OCI-LY7 (cell line): ENCODE measurements around the gene KLRF1. TPM values are rescaled to one million over a fixed set of nuclear protein-coding genes. Genes with fewer than 3 reads are reported as not detected.

ENCODE experiments used
- BruUV-seq: library from RNA; stranded (reverse); fragments of 400-500 nt; replicated peaks from 2 replicates; lab custom pipeline; 2021; lab: Mats Ljungman, UMichigan
- CTCF ChIA-PET: fragments of 300-600 bp; sonication (Branson Sonifier 250); formaldehyde crosslinking; loops from one replicate; lab custom pipeline; 2022; ENCODE audit warnings: antibody characterized with exemption; ENCODE audit not compliant: unreplicated experiment; lab: Charles Lee
- POLR2A ChIA-PET: fragments of 300-600 bp; sonication (Branson Sonifier 250); formaldehyde crosslinking; loops from one replicate; lab custom pipeline; 2022; ENCODE audit warnings: antibody characterized with exemption; lab: Charles Lee
- DNase-seq: peaks from one replicate; pipeline ENCODE4 v3.0.0-alpha.2; 2015; ENCODE audit warnings: low spot score
- H2AFZ ChIP-seq: fragments of 200-600 bp; sonication (generic), shearing (Covaris generic); 2 replicates; pipeline ENCODE4 v1.6.1; 2014; ENCODE audit warnings: mild to moderate bottlenecking, antibody characterized with exemption, low read length, moderate library complexity
- H3K27ac ChIP-seq: fragments of 200-600 bp; sonication (generic); 2 replicates; pipeline ENCODE4 v1.5.1; 2014; ENCODE audit warnings: mixed run types, low read depth, mild to moderate bottlenecking, moderate library complexity, low read length, inconsistent platforms; ENCODE audit not compliant: poor library complexity, severe bottlenecking
- H3K36me3 ChIP-seq: fragments of 200-600 bp; sonication (generic); 2 replicates; pipeline ENCODE4 v1.6.1; 2014; ENCODE audit warnings: mild to moderate bottlenecking, antibody characterized with exemption, low read length, moderate library complexity, mixed read lengths; ENCODE audit not compliant: insufficient read depth
- H3K4me1 ChIP-seq: fragments of 200-600 bp; sonication (generic); 2 replicates; pipeline ENCODE4 v1.5.1; 2014; ENCODE audit warnings: mild to moderate bottlenecking, low read length; ENCODE audit not compliant: insufficient read depth, poor library complexity, severe bottlenecking
- H3K4me2 ChIP-seq: fragments of 200-600 bp; sonication (generic); 2 replicates; pipeline ENCODE4 v1.6.1; 2014; ENCODE audit warnings: mild to moderate bottlenecking, low read length
- H3K4me3 ChIP-seq: fragments of 200-600 bp; sonication (generic); 2 replicates; pipeline ENCODE4 v1.5.1; 2014; ENCODE audit warnings: mild to moderate bottlenecking, low read depth, low read length; ENCODE audit not compliant: poor library complexity, severe bottlenecking
- H3K79me2 ChIP-seq: fragments of 200-600 bp; sonication (generic); 2 replicates; pipeline ENCODE4 v1.6.1; 2016; ENCODE audit warnings: low read depth, mild to moderate bottlenecking, low read length, moderate library complexity, mixed read lengths; ENCODE audit not compliant: insufficient read depth
- H3K9me2 ChIP-seq: fragments of 200-600 bp; sonication (generic); 2 replicates; pipeline ENCODE4 v1.6.1; 2016; ENCODE audit warnings: mild to moderate bottlenecking, low read length, mixed read lengths; ENCODE audit not compliant: insufficient read depth
- H3K9me3 ChIP-seq: fragments of 200-600 bp; sonication (generic); 2 replicates; pipeline ENCODE4 v1.6.1; 2014; ENCODE audit warnings: mild to moderate bottlenecking, mixed run types, low read length, mixed read lengths
- H4K20me1 ChIP-seq: fragments of 200-600 bp; sonication (generic); 2 replicates; pipeline ENCODE4 v1.6.1; 2014; ENCODE audit warnings: mild to moderate bottlenecking, antibody characterized with exemption, low read length, moderate library complexity, mixed read lengths; ENCODE audit not compliant: insufficient read depth
- CTCF ChIP-seq: fragments of 200-600 bp; sonication (generic); conservative IDR thresholded peaks from 2 replicates; pipeline ENCODE4 v1.5.1; 2014; ENCODE audit warnings: mild to moderate bottlenecking, antibody characterized with exemption, low read length, moderate library complexity, mixed read lengths
- EZH2phosphoT487 ChIP-seq: fragments of 200-600 bp; sonication (generic); IDR thresholded peaks from 2 replicates; pipeline ENCODE4 v1.6.1; 2018; ENCODE audit warnings: low read depth, borderline replicate concordance, mild to moderate bottlenecking, mixed run types, antibody characterized with exemption, low read length, moderate library complexity, mixed read lengths
- intact Hi-C: fragments of 100-400 bp; cut with micrococcal nuclease; formaldehyde crosslinking; loops from one replicate; pipeline ENCODE4 v1.10.0; 2022; ENCODE audit not compliant: unreplicated experiment
- total RNA-seq, 2 experiments: library from RNA; depleted of rRNA in 1 of 2; stranded (reverse); fragments of >200 nt in 1 of 2; shearing (Covaris generic) in 1 of 2; gene quantifications; 2 replicates each; pipeline ENCODE4 v1.2.3, GENCODE V29; 2014 to 2022

The KLRF1 gene
- total RNA-seq, 2 experiments from 2014 or later, result not detected

GRCh38 chr12:9856894-9857293 is 29.6 kb downstream of the KLRF1 start:
- CTCF ChIA-PET, result no interaction called here

DNA sequence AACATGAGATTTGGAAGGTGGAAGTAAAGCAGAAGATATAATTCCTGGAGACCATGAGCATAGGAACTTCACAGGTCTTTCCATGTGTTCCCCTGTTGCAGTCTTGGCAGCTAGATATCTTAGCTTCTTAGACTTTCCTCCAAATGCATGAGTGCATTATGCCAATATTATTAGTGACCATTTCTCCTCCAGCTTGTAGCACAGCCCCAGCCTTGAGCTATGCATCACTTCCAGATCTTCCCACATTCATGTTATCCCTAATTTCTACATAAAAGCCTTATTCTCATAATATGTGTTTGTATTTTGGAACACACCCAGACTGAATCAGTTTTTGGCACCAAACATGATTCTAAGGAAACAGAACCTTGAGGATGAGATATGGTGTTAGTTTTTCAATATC is 30.9 kb downstream of the KLRF1 start:
- Histone ChIP-seq H2AFZ (no peak overlapping the region), H3K9me2 (no peaks in the 10 kb centered on the region), H3K9me3 (no peaks in the 10 kb centered on the region; the same call in 1 of the 2 replicates), H3K27ac (no peak overlapping the region), H3K4me1 (no peaks in the 10 kb centered on the region), H3K4me2 (no peak overlapping the region), H4K20me1 (no peaks in the 10 kb centered on the region), H3K79me2 (no peaks in the 10 kb centered on the region), H3K36me3 (no peaks in the 10 kb centered on the region), H3K4me3 (no peak overlapping the region)
- POLR2A ChIA-PET, result interaction anchor here (0.6 kb wide), 1 partner anchor 485 kb away, joined by 4 read pairs; no protein-coding TSS in a partner anchor
- TF ChIP-seq CTCF, result no peak
- TF ChIP-seq EZH2phosphoT487, result no peak
- DNase-seq, result no peak
- intact Hi-C loops, result no loop called here
- no TSS peak for BruUV-seq
- CTCF ChIA-PET, result no interaction called here

More at GRCh38 chr12:9856894-9857293, 29.6 kb downstream of the KLRF1 start:
- Histone ChIP-seq H3K27ac (no peak overlapping the region), H3K4me2 (no peak overlapping the region), H2AFZ (no peak overlapping the region), H3K9me2 (no peaks in the 10 kb centered on the region), H3K4me3 (no peak overlapping the region), H3K36me3 (no peaks in the 10 kb centered on the region), H4K20me1 (no peaks in the 10 kb centered on the region), H3K4me1 (no peaks in the 10 kb centered on the region), H3K9me3 (no peaks in the 10 kb centered on the region), H3K79me2 (no peaks in the 10 kb centered on the region)
- BruUV-seq, result no TSS peak
- TF ChIP-seq CTCF, result no peak
- no peak for TF ChIP-seq EZH2phosphoT487
- no peak for DNase-seq
- POLR2A ChIA-PET, result no interaction called here
- intact Hi-C loops, result no loop called here

GRCh38 chr12:9864913-9865675 is 37.8 kb downstream of the KLRF1 start:
- DNase-seq, result no peak
- Histone ChIP-seq H3K4me2 (peak overlapping the region; percentile 75), H3K36me3 (no peaks in the 10 kb centered on the region; the same call in 1 of the 2 replicates), H3K27ac (no peak overlapping the region), H2AFZ (peak overlapping the region; percentile 72; the same call in 1 of the 2 replicates), H4K20me1 (no peaks in the 10 kb centered on the region), H3K9me2 (no peaks in the 10 kb centered on the region), H3K9me3 (peaks cover 12% of the 10 kb centered on the region; the same call in 1 of the 2 replicates), H3K79me2 (peaks cover 26% of the 10 kb centered on the region; the same call in 1 of the 2 replicates), H3K4me1 (peaks cover 34% of the 10 kb centered on the region), H3K4me3 (peak overlapping the region; percentile 11)
- intact Hi-C loops, result loop anchor here (5.0 kb wide), 1 partner anchor 113 kb away; no protein-coding TSS in a partner anchor
- BruUV-seq, result no TSS peak
- POLR2A ChIA-PET, result interaction anchor here (0.7 kb wide), 1 partner anchor 217 kb away, joined by 7 read pairs; no protein-coding TSS in a partner anchor
- CTCF ChIA-PET, result no interaction called here
- TF ChIP-seq EZH2phosphoT487, result no peak
- no peak for TF ChIP-seq CTCF
